ENCODE results near the gene SEC16A. TPM values are rescaled to one million over a fixed set of nuclear protein-coding genes. Genes with fewer than 3 reads are reported as not detected.

Gene SEC16A
- total RNA-seq, 2 experiments from 2014 or later = 69.4 to 71.2 TPM

DNA sequence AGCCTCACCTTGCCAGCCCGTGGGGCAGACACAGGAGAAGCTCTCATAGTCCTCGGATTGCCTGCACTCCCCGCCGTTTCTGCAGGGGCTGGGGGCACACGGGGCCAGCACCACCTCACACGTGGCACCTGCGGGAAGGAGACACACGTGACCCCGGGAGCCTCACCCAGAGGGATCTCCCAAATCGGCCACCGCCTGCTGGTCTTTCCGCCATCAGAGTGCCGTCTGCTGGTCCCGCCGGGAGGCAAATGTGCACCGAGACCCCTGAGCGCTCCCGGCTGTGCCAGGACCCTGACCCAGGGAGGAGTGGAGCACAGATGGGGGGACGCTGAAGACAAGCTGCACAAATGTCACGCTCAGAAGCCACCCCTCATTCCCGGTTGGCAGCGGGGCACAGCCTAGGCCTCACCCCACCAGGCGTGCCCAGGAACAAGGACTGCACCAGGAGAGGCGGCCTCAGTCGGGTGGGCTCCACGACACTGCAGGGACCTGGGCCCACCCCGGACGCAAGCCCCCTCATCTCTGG, 28.4 kb upstream of the SEC16A start:
- Mint-ChIP-seq H3K36me3 (peaks cover 7% of the 10 kb centered on the region), H3K4me1 (no peaks in the 10 kb centered on the region), H3K9me3 (no peaks in the 10 kb centered on the region), H3K4me3 (no peak overlapping the region), H3K27ac (no peak overlapping the region), H3K27me3 (no peaks in the 10 kb centered on the region)
- no peak for DNase-seq

DNA sequence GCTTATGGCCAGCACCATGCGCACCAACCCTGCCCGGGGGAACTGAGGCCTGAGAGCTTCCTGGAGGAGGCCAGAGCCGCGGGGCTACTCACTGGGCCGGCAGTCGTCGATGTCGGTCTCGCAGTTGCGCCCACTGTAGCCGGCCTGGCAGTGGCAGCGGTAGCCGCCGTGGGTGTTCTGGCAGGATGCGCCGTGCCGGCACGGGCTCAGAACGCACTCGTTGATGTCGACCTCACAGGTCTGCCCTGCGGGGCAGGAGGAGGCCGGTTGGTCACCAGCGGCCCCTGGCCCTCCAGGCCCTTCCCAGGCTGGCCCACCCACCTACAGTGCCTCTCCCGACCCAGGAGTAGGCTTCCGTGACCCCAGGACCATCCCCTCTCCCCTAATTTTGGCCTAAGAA, 27.7 kb upstream of the SEC16A start:
- H3K36me3 Mint-ChIP-seq = peaks cover 7% of the 10 kb centered on the region
- H3K27ac Mint-ChIP-seq = no peak overlapping the region
- DNase-seq = no peak
- no peaks in the 10 kb centered on the region for H3K27me3 Mint-ChIP-seq
- H3K4me3 Mint-ChIP-seq = no peak overlapping the region
- H3K4me1 Mint-ChIP-seq = no peaks in the 10 kb centered on the region
- H3K9me3 Mint-ChIP-seq = no peaks in the 10 kb centered on the region

DNA sequence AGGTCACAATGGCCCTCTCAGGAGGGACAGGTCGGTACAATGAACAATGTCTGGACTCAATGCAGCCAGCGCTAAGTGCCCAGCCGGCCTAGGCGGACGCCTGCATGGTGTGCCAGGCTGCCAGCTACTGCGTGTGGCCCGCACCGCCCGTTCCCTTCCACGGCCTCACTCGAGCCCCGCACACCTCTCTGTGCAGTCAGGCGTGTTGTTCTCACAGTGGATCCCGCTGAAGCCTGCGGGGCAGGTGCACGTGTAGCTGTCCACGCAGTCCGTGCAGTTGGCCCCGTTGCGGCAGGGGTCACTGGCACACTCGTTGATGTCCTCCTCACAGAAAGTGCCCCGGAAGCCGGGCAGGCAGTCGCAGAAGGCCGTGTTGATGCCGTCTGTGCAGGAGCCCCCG, 26.7 kb upstream of the SEC16A start:
- no peak for DNase-seq
- Mint-ChIP-seq H3K9me3 (no peaks in the 10 kb centered on the region), H3K4me1 (no peaks in the 10 kb centered on the region), H3K27ac (no peak overlapping the region), H3K27me3 (no peaks in the 10 kb centered on the region), H3K4me3 (no peak overlapping the region), H3K36me3 (peaks cover 3% of the 10 kb centered on the region)

DNA sequence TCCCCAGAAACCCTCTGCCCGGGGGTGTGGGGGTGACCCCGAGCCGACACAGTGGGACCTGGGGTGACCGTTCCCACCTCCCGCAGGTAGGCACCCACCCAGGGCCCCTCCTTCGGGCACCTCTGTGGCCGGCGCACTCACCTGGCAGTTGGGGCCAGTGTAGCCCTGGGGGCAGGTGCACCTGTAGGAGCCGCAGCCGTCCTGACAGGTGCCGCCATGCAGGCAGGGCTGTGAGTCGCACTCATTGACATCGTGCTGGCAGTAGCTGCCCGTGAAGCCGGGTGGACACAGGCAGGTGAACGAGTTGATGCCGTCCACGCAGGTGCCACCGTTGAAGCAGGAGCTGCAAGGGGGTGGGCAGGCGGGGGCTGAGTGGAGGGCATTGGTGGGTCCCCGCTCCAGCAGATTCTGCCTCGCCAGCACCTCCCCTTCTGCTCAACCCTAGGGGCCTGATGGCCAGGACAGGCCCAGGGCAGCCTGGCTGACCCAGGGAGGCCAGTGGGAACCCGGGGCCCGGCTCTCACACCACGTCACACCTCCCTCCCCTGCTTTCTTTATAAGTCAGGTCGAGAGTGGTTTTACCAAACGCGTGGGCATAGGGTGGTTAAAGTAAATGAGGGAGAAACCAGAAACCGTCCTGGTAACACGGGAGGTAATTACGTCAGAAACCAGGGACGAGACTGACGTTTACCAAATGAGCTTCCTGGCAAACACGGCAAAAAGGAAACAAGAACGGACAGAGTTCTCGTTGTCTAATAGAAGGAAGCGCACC, 26.1 kb upstream of the SEC16A start:
- H3K4me1 Mint-ChIP-seq = no peaks in the 10 kb centered on the region
- H3K36me3 Mint-ChIP-seq = peaks cover 3% of the 10 kb centered on the region
- no peak overlapping the region for H3K27ac Mint-ChIP-seq
- no peaks in the 10 kb centered on the region for H3K27me3 Mint-ChIP-seq
- no peak overlapping the region for H3K4me3 Mint-ChIP-seq
- DNase-seq = no peak
- H3K9me3 Mint-ChIP-seq = no peaks in the 10 kb centered on the region

DNA sequence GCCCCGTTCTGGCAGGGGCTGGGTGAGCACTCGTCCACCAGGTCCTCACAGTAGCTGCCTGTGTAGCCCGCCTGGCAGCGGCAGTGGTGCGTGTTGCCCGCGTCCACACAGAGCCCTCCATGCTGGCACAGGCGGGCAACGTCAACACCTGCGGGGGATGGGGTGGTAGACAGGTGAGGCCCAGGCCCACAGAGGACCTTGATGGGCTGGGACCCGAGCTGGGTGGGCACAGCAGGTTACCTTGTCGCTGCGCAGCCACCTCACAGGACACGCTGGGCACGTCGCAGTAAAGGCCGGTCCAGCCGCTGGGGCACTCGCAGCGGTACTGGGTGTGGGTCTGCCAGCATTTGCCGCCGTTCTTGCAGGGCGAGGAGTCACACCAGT, 25.1 kb upstream of the SEC16A start:
- H3K36me3 Mint-ChIP-seq = no peaks in the 10 kb centered on the region
- H3K9me3 Mint-ChIP-seq = no peaks in the 10 kb centered on the region
- DNase-seq = no peak
- no peaks in the 10 kb centered on the region for H3K27me3 Mint-ChIP-seq
- no peak overlapping the region for H3K4me3 Mint-ChIP-seq
- H3K27ac Mint-ChIP-seq = no peak overlapping the region
- no peaks in the 10 kb centered on the region for H3K4me1 Mint-ChIP-seq

DNA sequence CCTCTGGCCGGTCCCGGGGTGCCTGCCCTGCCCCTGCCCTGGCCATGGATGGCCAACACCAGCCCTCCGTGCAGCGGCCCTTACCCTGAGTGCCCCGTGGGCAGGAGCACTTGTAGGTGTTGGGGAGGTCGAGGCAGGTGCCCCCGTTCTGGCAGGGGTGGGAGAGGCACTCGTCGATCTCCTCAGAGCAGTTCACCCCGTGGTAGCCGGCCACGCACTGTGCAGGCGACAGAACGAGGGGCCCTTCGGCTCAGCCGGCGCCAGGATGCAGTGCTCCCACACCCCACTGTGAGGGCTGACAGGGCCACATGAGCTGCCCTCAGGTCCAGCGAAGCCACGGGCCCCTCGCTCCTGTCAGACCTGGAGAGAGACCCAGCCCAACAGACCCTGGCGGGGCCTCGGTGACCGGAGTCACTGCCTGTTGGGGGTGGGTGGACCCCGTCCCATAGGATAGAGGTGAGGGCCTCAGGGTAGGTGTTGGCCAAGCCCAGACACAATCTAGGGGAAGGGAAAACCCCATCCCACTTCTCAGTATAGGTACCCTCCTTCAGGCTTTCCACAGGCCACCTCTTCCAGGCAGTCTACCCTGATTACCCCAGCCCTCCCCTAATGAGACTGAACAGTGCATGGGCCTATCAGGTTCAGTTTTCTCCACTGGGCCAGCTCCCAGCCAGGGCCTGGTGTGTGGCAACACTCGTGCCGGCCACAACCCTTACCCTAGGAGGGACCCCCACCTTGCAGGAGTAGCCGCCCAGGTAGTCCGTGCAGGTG, 24.6 kb upstream of the SEC16A start:
- H3K27ac Mint-ChIP-seq = no peak overlapping the region
- H3K9me3 Mint-ChIP-seq = no peaks in the 10 kb centered on the region
- H3K27me3 Mint-ChIP-seq = no peaks in the 10 kb centered on the region
- peaks cover 2% of the 10 kb centered on the region for H3K36me3 Mint-ChIP-seq
- no peaks in the 10 kb centered on the region for H3K4me1 Mint-ChIP-seq
- no peak overlapping the region for H3K4me3 Mint-ChIP-seq
- DNase-seq = no peak

DNA sequence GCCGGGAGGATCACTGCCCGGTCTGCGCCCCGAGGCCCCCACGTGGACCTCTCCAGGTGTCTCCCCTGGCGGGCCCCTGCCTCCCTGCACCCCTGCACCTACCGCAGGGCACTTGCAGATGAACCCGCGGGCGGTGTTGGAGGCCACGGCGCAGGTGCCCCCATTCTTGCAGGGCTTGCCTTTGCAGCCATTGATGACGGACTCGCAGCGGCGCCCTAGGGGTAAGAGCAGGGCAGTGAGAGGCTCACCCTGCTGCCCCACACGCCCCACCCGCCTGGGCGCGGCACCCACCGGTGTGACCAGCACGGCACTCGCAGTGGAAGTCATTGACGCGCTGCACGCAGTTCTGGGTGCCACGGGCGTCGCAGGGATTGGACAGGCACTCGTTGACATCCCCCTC, 23.6 kb upstream of the SEC16A start:
- H3K4me1 Mint-ChIP-seq = no peaks in the 10 kb centered on the region
- no peak overlapping the region for H3K4me3 Mint-ChIP-seq
- no peak overlapping the region for H3K27ac Mint-ChIP-seq
- no peak for DNase-seq
- peaks cover 2% of the 10 kb centered on the region for H3K36me3 Mint-ChIP-seq
- no peaks in the 10 kb centered on the region for H3K27me3 Mint-ChIP-seq
- H3K9me3 Mint-ChIP-seq = no peaks in the 10 kb centered on the region

DNA sequence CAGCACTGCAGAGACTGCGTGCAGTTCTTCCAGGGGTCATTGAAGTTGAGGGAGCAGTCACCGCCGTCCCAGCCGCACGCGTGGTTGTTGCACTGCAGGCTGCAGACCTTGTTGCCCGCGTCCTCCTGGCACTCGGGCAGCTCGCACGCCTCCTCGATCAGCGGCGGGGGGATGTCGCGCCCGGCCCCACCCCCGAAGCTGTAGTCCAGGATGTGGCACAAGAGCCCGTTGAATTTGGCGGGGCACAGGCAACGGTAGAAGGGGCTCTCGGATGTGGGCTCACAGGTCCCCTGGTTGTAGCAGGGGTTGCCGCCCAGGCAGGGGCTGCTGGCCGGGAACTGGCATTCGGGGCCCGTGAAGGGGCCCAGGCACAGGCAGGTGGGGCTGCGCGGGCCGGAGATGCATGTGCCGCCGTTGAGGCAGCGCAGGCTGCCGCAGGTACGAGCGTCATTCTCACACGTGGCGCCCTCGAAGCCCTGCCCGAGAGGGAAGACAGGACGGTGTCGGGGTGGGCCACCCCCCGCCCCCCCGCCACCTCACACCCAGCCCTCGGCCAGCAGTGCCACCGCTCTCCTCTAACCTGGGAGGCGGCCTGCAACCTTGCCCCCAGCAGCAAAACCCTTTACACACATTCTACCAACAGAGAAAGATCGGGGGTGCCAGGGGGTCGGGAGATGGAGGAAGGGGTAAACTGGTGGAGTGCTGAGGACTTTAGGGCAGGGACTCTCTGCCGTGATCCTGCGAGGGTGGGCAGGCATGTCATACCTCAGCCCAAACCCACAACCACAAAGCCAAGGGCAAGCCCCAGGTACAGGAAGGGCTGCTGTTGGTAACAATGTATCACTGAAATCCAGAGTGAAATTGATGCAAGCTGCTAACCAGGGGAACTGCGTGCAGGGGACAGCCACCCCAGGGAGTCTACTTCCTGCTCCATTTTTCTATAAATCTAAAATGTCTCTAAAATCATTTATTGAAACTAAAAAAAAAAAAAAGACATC, 22.9 kb upstream of the SEC16A start:
- no peak for DNase-seq
- no peaks in the 10 kb centered on the region for H3K9me3 Mint-ChIP-seq
- no peaks in the 10 kb centered on the region for H3K4me1 Mint-ChIP-seq
- no peak overlapping the region for H3K4me3 Mint-ChIP-seq
- H3K27ac Mint-ChIP-seq = no peak overlapping the region
- peaks cover 4% of the 10 kb centered on the region for H3K36me3 Mint-ChIP-seq
- H3K27me3 Mint-ChIP-seq = no peaks in the 10 kb centered on the region

DNA sequence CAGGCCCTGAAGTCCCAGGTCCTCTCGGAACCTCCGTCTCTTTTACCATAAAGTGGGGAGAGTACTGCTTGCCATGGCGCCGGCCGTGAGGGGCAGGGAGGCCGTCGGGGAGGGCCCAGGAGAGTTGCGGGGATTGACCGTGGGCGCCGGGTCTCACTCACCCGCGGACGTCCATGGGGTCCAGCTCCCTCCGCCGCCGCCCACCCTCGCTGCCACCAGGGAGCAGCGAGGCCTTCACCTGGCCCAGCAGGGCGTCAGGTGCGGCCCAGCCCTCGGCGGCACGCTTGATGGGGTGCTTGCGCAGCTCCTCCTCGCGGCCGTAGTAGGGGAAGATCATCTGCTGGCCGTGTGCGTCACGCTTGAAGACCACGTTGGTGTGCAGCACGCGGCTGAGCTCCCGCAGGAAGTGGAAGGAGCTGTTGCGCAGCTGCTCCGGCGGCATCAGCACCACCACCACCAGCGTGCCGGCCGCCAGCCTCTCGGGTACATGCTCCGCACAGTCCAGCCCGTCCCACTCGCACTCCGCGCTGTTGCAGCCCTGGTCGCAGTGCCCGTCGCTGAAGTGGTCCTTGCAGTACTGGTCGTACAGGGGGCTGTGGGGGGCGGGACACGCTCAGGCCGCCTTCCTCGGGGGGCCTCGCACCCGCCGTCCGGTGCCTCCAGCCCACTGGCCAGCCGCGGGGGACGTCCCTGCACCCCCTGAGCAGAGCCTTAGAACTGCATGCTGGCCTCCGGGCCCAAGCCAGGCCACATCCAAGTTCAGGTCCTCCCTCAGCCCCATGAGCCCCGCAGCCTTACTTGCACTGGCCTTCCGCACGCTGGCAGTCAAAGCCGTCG, 21.9 kb upstream of the SEC16A start:
- Mint-ChIP-seq H3K9me3 (no peaks in the 10 kb centered on the region), H3K27me3 (no peaks in the 10 kb centered on the region), H3K4me1 (no peaks in the 10 kb centered on the region), H3K36me3 (peaks cover 4% of the 10 kb centered on the region), H3K4me3 (no peak overlapping the region), H3K27ac (no peak overlapping the region)
- no peak for DNase-seq

DNA sequence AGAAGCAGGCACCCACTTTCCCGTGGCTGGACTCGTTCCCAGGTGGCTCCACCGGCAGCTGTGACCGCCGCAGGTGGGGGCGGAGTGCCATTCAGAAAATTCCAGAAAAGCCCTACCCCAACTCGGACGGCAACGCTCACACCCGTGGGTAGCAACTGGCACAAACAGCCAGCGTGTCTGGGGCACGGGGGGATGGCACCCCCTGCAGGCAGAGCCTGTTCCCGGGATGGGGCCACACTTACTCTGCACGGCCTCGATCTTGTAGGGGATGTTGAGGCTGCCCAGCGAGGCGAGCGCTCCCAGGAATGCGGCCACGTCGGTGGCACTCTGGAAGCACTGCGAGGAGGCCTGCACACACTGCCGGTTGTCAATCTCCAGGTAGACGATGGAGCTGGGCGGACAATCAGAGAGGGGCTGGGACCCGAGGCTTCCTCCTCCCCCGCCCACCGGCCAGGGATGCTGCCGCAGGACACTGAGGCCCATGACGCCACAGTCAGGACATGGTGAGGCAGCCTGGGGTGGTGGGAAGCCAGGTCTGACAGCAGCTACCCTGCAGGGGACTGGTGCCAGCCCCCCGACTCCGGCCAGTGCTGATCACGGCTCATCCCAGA, 20.2 kb upstream of the SEC16A start:
- Mint-ChIP-seq H3K9me3 (no peaks in the 10 kb centered on the region), H3K4me3 (no peak overlapping the region), H3K36me3 (peaks cover 4% of the 10 kb centered on the region), H3K4me1 (no peaks in the 10 kb centered on the region), H3K27ac (no peak overlapping the region), H3K27me3 (no peaks in the 10 kb centered on the region)
- no peak for DNase-seq

DNA sequence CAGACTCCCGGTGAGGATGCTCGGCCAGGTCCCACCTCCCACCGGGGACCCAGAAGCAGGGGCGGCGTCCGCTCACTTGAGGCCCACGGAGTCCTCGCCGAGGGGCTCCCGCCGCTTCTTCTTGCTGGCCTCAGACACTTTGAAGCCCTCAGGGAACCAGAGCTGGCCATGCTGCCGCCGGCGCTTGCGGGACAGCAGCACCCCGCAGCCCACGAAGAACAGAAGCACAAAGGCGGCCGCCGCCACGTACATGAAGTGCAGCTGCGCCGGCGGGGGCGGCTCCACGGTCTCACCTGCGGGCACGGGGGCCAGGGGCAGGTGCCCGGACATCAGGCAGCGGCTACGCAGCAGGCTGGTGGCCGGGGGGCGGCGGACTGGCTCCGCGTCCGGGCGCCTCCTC, 19.4 kb upstream of the SEC16A start:
- no peaks in the 10 kb centered on the region for H3K9me3 Mint-ChIP-seq

DNA sequence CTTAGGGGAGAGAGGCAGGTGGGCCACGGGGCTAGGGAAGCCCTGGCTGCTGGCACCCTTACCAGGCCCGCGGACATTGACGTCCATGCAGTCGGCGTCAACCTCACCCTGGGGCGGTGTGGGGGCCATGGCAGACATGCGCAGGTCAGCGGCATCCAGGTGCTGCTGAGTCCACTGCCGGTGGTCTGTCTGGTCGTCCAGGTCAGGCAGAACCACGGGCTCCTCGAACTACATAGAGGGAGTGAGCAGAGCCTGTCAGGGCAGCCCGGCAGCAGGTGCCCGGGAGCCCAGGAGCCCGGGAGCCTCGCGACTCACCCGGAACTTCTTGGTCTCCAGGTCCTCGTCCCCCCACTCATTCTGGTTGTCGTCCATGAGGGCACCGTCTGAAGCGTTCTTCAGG, 18.8 kb upstream of the SEC16A start:
- Mint-ChIP-seq H3K27me3 (no peaks in the 10 kb centered on the region), H3K9me3 (no peaks in the 10 kb centered on the region), H3K27ac (no peak overlapping the region), H3K4me3 (no peak overlapping the region), H3K4me1 (no peaks in the 10 kb centered on the region), H3K36me3 (peaks cover 4% of the 10 kb centered on the region)
- DNase-seq = no peak

More for the DNA sequence above, 19.4 kb upstream of the SEC16A start:
- Mint-ChIP-seq H3K27ac (no peak overlapping the region), H3K27me3 (no peaks in the 10 kb centered on the region), H3K4me1 (no peaks in the 10 kb centered on the region), H3K36me3 (peaks cover 4% of the 10 kb centered on the region), H3K4me3 (no peak overlapping the region)
- no peak for DNase-seq

DNA sequence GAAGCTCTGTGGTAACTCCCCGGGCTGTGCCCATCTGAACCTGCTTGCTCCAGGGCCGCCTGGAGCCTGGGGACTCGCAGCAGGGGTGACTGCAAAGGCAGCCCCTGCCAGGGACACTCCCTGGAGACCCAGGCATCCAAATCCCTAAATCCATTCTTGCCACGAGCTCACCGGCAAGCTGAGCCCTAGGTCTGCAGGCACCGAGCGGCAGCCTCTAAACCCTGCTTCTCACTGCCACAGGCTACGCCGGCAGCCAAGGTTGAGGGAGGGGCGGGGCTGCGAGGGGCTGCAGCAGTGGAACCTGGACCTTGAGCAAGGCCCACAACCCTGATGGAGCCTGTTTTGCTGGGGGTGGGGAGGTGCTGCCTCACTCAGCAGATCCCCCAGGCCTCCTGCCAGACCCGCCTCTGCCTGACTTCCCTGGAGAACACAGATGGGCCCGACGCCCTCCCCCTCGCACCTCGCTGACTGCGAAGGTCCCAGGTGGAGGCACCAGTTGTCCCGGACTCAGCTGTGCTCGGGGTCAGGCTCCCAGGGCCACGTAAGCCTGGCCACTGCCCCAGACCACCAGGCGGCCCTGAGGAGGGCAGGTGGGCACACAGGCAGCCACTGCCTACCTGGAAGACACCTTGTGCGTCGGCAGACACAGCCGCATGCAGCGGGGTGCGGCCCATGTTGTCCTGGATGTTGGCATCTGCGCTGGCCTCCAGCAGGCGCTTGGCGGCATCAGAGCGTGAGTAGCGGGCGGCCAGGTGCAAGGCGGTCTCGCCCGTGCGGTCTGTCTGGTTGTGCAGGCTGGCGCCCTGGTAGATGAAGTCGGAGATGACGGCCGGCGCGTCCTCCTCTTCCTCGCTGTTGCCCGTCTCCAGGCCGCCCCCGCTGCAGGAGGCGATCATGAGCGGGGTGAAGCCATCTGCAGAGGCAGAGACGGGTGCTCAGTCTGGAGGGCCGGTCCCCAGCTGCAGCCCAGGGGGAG, 17.4 kb upstream of the SEC16A start:
- no peaks in the 10 kb centered on the region for H3K4me1 Mint-ChIP-seq

More for the DNA sequence above, 17.4 kb upstream of the SEC16A start:
- no peak for DNase-seq
- Mint-ChIP-seq H3K27me3 (no peaks in the 10 kb centered on the region), H3K27ac (no peak overlapping the region), H3K4me3 (no peak overlapping the region), H3K9me3 (no peaks in the 10 kb centered on the region), H3K36me3 (peaks cover 7% of the 10 kb centered on the region)
